Gastrocnemius medialis (tissue), 4 donors: ENCODE data around the gene DEGS1. TPM values are rescaled to one million over a fixed set of nuclear protein-coding genes. Genes with fewer than 3 reads are reported as not detected.
A peak's percentile ranks its signal among the peaks of the same experiment; 100 is the strongest.

Experiments used
- ATAC-seq, 2 donors: fragments of 150-250 bp; one replicate each; pipeline ENCODE4 v1.9.1; 2016
- DNase-seq, 2 donors: peaks; one replicate each; pipeline ENCODE4 v3.0.0-alpha.2; 2019
- H3K27ac ChIP-seq, 4 donors: fragments of 200-600 bp; sonication (generic); 1 replicate in 1 of 4; 2 replicates in 3 of 4; pipeline ENCODE4 v1.5.1; 2016 to 2018; ENCODE audit warnings: mild to moderate bottlenecking in 2 of 4, moderate library complexity in 1 of 4
- H3K27me3 ChIP-seq, 3 donors: fragments of 200-600 bp; sonication (generic) in 2 of 3; 1 replicate in 1 of 3; 2 replicates in 2 of 3; pipeline versions ENCODE4 v1.5.1 to v1.6.0; 2016 to 2019; ENCODE audit warnings: mild to moderate bottlenecking in 1 of 3, moderate library complexity in 1 of 3
- H3K36me3 ChIP-seq, 2 donors: fragments of 200-600 bp; sonication (generic) in 1 of 2; one replicate each; pipeline ENCODE4 v1.5.1; 2017 to 2018
- H3K4me1 ChIP-seq, 2 donors: fragments of 200-600 bp; sonication (generic) in 1 of 2; one replicate each; pipeline ENCODE4 v1.5.1; 2016 to 2017; ENCODE audit warnings: mild to moderate bottlenecking in 2 of 2
- H3K4me3 ChIP-seq, 4 donors: fragments of 200-600 bp; sonication (generic) in 3 of 4; 1 replicate in 1 of 4; 2 replicates in 3 of 4; pipeline ENCODE4 v1.5.1; 2016 to 2019; ENCODE audit warnings: mild to moderate bottlenecking in 2 of 4
- H3K9me3 ChIP-seq, 3 donors: fragments of 200-600 bp; sonication (generic) in 2 of 3; 1 replicate in 1 of 3; 2 replicates in 2 of 3; pipeline ENCODE4 v1.5.1; 2016 to 2019
- CTCF ChIP-seq, 5 experiments: fragments of 450-650 bp in 3 of 5; fragments of 200-600 bp in 2 of 5; sonication (generic) in 2 of 5; IDR thresholded peaks in 4 of 5; conservative IDR thresholded peaks in 1 of 5; 1 replicate in 4 of 5; 2 replicates in 1 of 5; pipeline ENCODE4 v1.5.1; 2016 to 2019; ENCODE audit warnings: antibody characterized with exemption in 5 of 5, mild to moderate bottlenecking in 3 of 5, moderate library complexity in 3 of 5
- POLR2A ChIP-seq, 2 donors: fragments of 450-650 bp; IDR thresholded peaks; one replicate each; pipeline ENCODE4 v1.6.1; 2017; ENCODE audit warnings: antibody characterized with exemption in 2 of 2, mild to moderate bottlenecking in 2 of 2, moderate library complexity in 2 of 2
- in situ Hi-C, 4 donors: fragments of 200-750 bp; cut with MboI; loops; one replicate each; pipeline versions ENCODE4 v1.15.0 to v1.8.0; 2017; ENCODE audit warnings: low sequenced_read_pairs in 4 of 4
- intact Hi-C: fragments of 100-400 bp; cut with DNase I; formaldehyde crosslinking; loops from one replicate; pipeline ENCODE4 v1.15.1; 2023; ENCODE audit warnings: low total_unique reads
- total RNA-seq, 4 donors: library from RNA; depleted of rRNA; stranded (reverse); fragments of >200 nt; gene quantifications; one replicate each; pipeline versions ENCODE4 v1.1.0 to v1.2.3, GENCODE V29; 2016

The DEGS1 gene
- total RNA-seq, 4 donors from 2014 or later = 21.5 to 26.3 (median 24.2) TPM

- Histone ChIP-seq H3K36me3 (no peaks in the 10 kb centered on the region), H3K27ac (no peak overlapping the region), H3K27me3 (no peaks in the 10 kb centered on the region), H3K9me3 (no peaks in the 10 kb centered on the region), H3K4me3 (no peak overlapping the region), H3K4me1 (peaks cover 10 to 19% of the 10 kb centered on the region in 2 donors)
- no peak for DNase-seq
- no peak for ATAC-seq
- intact Hi-C loops (no loop called here), in situ Hi-C loops (no loop called here)
- no peak for TF ChIP-seq POLR2A (IDR thresholded peaks at IDR 0.05)
- TF ChIP-seq CTCF (IDR thresholded peaks at IDR 0.05 in 4 of 5, conservative IDR thresholded peaks at IDR 0.05 in 1 of 5) = no peak
Observed at GRCh38 chr1:224180783-224181452, 2.1 kb upstream of the DEGS1 start.

GRCh38 chr1:224181453-224181810 lies 1.6 kb upstream of the DEGS1 start:
- Histone ChIP-seq H3K4me1 (peaks cover 10 to 19% of the 10 kb centered on the region in 2 donors), H3K27ac (no peak overlapping the region), H3K4me3 (no peak overlapping the region), H3K27me3 (no peaks in the 10 kb centered on the region), H3K9me3 (no peaks in the 10 kb centered on the region), H3K36me3 (no peaks in the 10 kb centered on the region)
- DNase-seq (no peak), ATAC-seq (no peak)
- intact Hi-C loops = no loop called here
- TF ChIP-seq CTCF (IDR thresholded peaks at IDR 0.05 in 4 of 5, conservative IDR thresholded peaks at IDR 0.05 in 1 of 5) (no peak), POLR2A (IDR thresholded peaks at IDR 0.05) (no peak)
- in situ Hi-C loops = no loop called here

GRCh38 chr1:224182057-224182865 lies 779 bp upstream of the DEGS1 start:
- intact Hi-C loops (loop anchor here (2.0 kb wide), 3 partner anchors 67 to 253 kb away; partner anchors contain the start of genes CNIH4, FBXO28 and WDR26), in situ Hi-C loops (no loop called here)
- ATAC-seq (no peak), DNase-seq (no peak)
- Histone ChIP-seq H3K4me3 (peak overlapping the region; percentile 69 to 98 (median 88)), H3K9me3 (no peaks in the 10 kb centered on the region), H3K27me3 (no peaks in the 10 kb centered on the region), H3K36me3 (no peaks in the 10 kb centered on the region), H3K27ac (peak overlapping the region; percentile 82 to 99 (median 96)), H3K4me1 (peaks cover 10 to 19% of the 10 kb centered on the region in 2 donors)
- TF ChIP-seq CTCF (IDR thresholded peaks at IDR 0.05 in 4 of 5, conservative IDR thresholded peaks at IDR 0.05 in 1 of 5) (no peak), POLR2A (IDR thresholded peaks at IDR 0.05) (no peak)

- H3K27me3 ChIP-seq = no peaks in the 10 kb centered on the region
- DNase-seq = peak; percentile 22 to 45
- intact Hi-C loops = loop anchor here (2.0 kb wide), 3 partner anchors 69 to 251 kb away; partner anchors contain the start of genes CNIH4, FBXO28 and WDR26
- in situ Hi-C loops = no loop called here
- H3K9me3 ChIP-seq = no peaks in the 10 kb centered on the region
- H3K27ac ChIP-seq = peak overlapping the region; percentile 82 to 99 (median 96)
- H3K4me3 ChIP-seq = peak overlapping the region; percentile 69 to 98 (median 88)
- peaks cover 10 to 19% of the 10 kb centered on the region in 2 donors for H3K4me1 ChIP-seq
- no peaks in the 10 kb centered on the region for H3K36me3 ChIP-seq
- no peak for TF ChIP-seq POLR2A (IDR thresholded peaks at IDR 0.05)
- no peak for TF ChIP-seq CTCF (IDR thresholded peaks at IDR 0.05 in 4 of 5, conservative IDR thresholded peaks at IDR 0.05 in 1 of 5)
- peak; percentile 79 to 83 for ATAC-seq
Observed at GRCh38 chr1:224183591-224184312, 712 bp downstream of the DEGS1 start.
